Medulla oblongata (tissue), 1 donor: Measurements from ENCODE around the gene RRH.
"Not testable (repeated sequence)": the region's sequence is repeated elsewhere in the genome, so short reads cannot be mapped to it uniquely, and the experiment has no call there.

Source experiments
- DNase-seq: peaks from one replicate; pipeline ENCODE4 v3.0.0-alpha.2; 2015; ENCODE audit errors: extremely low spot score

The RRH gene

DNA sequence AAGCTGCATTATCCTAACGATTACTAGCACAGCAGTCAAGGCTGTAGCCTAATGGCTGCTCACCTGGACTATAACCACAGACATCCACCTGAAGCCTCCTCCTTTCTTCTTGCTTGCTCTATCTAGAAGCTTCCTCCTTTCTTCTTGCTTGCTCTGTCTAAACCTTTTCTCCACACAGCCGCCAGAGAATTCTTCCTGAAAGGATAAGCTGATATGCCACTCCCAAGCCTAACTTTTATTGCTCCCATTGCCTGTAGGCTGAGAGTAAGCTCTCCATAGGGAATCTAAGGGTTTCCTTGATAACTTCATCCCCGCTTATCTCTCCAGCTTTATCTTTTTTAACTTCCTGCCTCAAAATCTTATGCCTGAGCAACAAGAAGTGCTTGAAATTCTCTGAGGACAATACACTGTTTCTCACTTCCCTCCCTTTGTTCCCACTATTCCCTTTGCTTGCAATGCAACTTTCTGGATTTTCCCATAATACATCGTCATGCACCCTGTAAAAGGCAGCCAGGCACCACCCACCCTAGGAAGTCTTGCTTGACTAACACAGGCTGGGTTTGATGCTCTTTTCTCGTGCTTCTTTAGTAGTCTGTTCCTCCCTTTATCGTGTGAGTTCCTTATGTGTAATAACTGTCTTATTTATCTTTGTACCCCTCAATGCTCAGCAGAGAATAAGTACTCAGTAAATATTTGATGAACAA is 18.8 kb downstream of the RRH start:
- DNase-seq, result no peak

DNA sequence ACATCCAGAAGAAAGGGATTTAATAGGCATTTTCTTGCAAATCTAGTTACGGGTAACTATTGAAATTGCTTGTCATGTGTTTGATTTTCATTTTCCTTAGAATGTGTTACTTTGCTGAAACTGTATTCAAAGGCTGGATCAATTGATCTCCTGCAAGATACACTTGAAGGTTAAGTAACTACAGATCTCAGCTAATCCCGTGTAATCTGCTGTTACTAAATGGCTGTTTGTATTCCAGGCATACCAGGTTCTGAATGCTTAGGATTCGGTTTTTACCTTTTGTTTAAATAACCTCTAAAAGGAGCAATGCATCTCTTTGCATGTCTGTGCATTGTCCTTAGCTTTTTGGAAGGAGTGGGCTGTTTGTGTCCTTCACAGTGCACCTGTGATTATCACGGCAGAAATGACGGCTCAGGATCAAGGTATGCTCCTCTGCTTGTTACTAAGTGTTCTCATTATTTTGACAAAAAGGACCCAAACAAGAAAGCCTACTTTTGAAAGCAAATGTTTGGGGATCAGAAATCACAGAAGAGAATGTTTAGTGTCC is 20.2 kb downstream of the RRH start, which contains the start of gene LRIT3:
Gene LRIT3 (plus strand): TSS at position 212 of the 547 bp plus-strand sequence. CDS start 95 bp downstream, at position 307.
- DNase-seq, result no peak

DNA sequence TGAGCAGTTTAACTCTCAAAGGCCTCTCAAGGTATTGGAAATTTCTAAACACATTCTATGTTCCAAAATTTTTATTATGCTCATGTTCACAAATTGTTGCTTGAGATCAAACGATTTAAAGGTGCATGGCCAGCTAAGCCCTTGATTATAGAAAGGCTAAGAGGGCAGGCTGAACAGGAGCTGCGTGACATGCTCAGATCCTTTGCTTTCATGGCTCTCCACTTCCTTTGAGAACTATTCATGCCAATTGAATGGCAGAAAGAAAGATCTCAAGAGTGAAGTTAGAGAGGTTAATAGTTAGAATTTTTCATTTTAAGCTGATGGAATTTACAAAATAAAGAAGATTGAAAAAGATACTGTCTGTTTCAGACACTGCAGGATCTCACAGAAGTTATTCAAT is 20.7 kb downstream of the RRH start:
- DNase-seq, result no peak

DNA sequence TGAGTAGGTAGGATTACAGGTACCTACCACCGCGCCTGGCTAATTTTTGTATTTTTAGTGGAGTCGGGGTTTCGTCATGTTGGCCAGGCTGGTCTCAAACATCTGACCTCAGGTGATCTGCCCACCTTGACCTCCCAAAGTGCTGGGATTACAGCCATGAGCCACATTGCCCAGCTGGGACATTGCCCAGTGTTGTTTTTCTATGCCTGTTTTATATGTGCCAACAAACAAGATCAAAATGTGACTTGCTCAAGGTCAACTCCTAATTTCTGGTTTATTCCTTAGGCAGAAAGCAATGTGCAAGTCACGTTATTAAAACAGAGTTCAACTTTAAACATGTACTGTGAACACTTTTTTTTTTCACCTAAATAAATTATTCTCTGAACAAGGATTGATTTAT is 22.8 kb downstream of the RRH start:
- no peak for DNase-seq

DNA sequence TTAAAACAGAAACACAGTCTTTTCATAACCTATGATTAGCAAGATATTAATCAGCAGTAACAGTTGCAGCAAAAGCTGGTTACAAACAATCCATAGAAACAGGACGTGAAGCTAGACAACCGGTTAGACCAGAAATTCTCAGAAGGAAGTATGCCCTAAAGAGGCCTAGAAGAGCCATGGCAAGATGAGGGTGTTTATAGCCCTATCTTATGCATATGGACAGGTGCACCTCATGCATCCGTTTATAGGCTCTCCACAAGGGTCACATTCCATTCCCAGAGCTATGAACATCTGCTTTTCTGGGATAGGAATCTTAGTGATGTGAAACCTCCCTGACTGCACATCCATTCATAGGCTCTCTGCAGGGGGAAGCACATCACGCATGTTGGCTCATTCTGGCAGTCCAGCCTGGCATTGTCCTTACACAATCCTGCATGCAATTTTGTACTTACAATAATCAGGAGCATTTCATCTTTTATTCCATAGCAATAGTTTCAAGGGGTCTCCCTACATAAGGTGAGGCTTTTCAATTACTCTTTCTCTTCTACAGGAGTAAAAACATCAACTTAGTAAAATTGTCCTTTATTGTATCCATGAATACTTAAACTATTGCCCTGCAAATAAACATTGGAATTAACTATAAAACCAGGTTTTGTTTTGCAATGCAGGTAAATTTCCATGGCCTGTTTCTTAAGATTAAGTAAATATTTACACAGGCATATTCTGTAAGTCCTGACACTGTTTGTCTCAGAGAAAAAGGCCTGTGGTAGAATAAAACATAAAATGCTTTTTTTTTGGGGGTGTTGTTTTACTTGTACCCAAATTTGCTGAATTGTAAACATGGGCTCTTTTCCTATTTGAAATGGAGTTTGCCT is 31.9 kb downstream of the RRH start:
- not testable (repeated sequence) for DNase-seq

DNA sequence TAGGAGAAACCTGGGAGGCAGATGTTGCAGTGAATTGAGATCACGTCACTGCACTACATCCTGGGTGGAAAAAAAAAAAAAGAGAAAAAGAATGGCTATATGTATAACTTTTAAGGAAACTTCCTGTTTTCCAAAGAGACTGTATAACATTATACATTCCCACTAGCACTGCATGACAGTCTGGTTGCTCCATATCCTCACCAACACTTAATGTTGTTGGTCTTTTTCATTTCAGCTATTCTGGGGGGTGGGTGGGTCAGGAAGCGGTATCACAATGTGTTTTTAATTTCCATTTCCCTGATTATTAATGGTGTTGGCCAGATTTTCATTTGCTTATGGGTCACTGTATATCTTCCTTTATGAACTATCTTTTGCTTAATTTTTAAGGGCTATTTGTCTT is 33.5 kb downstream of the RRH start:
- DNase-seq, result no peak

DNA sequence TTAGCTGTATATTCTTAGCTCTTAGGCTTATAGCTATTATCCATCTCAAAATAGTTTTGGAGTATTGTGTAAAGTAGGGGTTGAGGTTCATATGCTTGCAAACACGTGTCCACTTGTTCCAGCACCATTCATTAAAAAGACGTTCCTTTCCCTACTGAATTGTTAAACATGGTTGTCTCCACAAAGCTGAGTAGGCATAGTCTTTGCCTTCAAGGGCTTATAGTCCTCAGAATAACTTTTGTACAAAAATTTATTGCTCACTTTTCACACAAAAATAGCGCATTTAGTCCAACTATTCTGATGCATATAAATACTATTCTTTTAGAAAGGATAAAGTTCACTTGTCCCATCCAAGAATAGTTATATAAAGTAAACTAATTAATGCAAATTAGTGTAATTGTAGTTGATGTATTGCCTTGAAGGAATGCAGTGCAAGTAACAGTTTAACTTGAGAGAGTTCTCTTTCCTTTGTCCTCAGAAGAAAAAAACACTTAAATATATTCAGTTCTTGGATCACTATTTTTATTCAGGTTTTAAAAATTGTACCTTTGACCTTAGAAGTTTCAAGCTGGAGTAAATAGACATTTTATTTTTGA is 34.2 kb downstream of the RRH start:
- DNase-seq, result no peak

DNA sequence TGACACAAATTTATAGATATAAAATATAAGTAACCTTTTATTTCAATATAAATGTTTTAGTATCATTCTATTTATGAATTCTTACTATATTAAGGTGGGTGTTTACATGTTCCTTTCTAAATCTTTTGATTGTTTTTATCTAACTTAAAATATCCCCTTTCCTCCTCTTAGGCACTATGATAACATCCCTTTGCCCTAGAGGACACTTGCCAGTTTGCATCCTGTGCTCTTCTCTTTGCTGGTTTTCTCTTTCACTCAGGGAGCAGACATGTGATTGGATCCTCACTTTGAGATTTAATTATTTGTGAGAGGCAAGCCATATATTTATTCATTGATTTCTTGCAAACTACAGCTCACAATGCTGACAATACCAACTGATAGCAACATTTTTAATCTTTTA is 36.4 kb downstream of the RRH start:
- no peak for DNase-seq

DNA sequence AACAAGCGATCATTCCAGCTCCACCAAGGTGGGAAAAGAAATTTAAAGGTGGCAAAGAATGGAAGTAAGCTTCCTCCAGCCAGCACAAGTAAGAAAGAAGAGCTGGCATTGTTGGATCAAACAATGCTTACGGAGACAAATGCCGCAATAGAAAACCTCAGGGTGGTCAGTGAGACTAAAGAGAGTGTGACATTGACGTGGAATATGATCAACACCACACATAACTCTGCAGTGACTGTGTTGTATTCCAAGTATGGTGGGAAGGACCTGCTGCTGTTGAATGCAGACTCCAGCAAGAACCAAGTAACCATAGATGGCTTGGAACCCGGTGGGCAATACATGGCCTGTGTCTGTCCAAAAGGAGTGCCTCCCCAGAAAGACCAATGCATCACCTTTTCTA is 42.3 kb downstream of the RRH start:
- DNase-seq, result no peak

DNA sequence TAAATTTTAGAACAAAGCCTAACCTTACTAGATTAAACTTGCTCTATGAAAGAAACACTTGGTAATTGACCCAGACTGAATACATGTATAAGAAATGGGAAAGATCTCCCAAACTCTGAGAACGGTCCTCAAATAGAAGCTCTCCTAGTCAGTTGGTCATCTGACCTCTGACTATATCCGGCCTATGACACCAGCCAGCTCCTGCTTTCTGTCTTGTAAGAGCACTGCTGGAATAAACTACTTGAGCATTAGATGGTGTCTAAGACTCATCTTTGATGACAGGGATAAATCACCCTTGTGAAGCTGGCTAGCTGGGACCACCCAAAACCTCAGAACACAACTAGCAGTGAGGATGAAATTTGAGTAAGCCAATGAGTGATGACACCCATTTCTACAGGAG is 44.3 kb downstream of the RRH start:
- no peak for DNase-seq

DNA sequence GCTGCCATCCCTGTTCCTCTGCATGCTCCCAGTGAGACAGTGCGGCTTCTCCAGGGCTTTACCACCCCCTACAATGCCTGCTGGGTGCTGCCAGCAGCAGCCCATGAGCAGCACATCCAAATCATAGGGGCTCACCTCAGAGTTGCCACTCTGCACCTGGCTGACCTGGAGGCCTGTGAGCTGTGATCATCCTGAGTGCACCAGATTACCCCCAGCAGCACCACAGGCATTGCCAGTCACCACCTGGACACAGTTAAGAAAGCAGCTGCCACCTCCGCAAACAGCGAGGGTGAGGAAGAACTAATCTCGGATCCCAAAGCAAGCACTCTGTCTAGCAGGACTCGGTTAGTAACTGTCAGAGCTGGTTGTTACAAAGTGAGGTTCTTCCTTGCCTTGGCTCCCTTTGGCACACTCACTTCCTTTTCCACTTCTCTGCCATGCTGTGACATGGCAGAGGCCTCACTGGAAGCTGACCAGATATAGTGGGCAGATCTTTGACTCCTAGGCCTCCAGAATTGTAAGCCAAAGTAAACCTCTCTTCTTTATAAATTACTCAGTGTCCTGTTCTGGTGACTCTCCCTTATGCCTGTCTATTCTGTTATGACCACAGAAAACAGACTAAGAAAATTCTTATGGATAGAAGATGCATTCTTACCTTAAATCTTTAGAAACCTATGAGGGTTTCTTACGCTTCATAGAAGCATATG is 45.3 kb downstream of the RRH start:
- DNase-seq, result no peak

DNA sequence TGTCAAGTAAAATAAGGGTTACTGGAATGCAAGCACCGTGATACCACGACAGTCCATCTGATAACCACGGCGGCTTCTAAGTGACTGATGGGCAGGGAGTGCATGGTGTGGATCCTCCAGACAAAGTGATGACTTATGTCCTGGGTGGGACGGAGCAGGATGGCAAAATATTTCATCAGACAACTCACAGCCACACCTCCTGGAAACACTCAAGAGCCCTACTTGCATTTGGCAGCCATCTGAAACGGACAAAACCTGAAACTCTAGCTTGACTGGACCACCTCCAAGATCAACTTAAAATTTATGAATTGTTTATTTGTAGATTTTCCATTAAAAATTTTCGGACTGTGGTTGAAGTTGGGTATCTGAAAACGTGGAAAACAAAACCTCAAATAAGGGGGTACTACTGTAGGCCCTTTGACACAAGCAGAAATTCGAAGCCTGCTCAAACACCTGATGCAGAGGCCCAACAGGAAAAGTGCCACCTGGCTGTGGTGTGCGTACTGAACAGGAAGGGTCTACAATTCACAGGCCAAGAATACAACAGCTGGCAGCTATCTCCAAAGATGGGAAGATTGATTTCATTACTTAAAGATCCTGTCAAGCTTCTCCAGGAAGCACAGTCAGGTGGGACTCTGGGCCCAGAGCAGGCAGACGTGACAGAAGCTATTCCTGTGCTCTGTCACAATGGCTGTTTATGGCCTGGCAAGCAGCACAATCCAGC is 46.2 kb downstream of the RRH start:
- DNase-seq, result no peak

DNA sequence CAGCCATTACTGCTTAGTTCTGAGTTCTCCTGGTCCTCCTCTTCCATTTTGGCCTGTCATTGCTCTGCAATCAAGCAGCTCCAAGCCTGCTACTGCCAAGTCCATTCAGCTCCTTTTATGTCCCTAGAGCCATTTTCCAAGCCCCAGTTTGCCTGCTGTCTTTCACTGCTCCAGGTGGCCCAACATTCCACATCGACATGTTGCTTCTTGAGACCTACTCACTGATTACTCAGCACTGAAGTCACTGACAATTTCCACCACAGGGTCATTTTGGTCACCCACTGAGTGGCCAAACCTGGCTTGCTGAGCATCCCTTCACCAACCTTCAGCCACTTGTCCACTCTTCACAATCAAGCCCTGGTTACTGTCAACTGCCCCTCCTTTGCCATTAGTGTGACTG is 47.3 kb downstream of the RRH start:
- no peak for DNase-seq

DNA sequence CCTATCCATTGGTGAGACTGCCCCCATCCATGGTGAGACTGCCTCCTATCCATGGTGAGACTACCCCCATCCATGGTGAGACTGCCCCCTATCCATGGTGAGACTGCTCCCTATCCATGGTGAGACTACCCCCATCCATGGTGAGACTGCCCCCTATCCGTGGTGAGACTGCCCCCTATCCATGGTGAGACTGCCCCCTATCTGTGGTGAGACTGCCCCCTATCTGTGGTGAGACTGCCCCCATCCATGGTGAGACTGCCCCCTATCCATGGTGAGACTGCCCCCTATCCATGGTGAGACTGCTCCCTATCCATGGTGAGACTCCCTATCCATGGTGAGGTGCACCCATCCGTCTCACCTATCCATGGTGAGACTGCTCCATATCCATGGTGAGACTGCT is 47.8 kb downstream of the RRH start:
- DNase-seq, result not testable (repeated sequence)

DNA sequence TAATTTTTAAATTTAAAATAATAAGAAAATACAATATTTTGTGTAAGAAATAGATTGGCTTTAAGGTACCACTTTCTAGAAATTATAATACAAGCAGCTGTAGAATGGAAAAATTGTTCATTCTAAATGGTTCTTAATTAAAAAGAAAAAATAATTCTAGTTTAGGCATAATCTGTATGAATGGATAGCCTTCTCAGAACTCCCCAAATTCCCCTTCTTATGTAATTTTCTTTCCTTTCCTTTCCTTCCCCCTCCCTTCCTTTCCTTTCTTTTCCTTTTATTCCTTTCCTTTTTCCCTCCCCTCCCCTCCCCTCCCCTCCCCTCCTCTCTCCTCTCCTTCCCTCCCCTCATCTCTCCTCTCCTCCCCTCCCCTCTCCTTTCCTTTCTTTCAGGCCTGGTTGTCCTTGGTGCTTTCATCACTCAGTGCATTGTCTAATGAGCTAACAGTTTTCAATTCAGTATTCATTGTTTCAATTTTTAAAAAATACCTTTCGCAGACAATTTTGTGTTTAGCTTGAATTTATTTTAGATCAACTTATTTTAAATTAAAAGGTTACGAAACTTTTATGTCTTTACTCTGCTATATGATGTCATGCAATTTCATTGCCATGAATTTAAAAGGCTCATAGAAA is 49.0 kb downstream of the RRH start:
- no peak for DNase-seq

DNA sequence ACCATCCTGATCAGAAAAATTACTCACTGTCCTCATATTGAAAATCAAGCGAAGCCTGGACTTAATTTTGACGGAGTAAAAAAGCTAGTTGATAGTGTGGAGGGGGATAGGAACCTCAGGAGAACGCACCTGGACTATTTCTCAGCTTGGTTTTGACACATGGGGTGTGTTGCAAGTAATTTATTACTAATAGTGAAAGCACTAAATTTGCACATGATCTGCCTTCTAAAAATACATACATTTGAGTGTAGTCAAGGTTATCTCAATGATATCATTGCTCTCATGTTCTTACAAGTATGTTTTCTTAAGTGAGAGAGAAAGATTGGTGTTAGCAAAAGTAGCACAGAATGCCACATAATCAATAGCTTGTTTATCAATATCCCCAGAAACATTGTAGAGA is 49.6 kb downstream of the RRH start:
- DNase-seq, result no peak

DNA sequence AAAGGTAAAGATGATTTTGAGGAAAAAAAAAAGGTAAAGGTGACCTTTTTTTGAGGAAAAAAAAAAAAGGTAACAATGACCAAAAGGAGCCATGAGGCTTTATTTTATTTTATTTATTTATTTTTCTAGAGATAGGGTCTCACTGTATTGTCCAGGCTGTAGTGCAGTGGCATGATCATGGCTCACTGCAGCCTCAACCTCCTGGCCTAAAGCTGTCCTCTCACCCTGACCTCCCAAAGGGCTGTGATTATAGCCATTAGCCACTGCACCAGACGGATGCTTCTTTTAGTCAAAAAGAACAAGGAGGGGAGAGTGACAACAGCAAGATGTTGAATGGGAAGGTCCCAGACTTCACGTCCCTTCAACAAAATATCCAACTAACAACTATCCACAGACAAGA is 50.6 kb downstream of the RRH start:
- DNase-seq, result no peak

DNA sequence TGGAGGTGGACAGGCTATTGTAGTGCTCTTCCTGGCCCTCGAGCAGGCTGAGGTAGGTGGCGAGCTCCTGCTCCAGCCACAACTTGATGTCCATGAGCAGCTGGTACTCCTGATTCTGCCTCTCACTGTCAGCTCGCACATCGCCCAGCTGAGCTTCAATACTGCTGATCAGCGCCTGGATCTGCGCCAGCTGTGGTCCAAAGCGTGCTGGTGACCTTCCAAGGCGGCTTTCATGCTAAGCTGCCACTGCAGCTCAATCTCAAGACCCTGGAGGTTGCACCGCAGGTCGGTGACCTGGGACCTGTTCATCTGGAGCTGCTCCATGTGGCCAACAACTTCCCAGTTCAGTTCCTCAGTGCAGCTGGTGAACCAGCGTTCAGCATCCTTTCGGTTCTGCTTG is 51.3 kb downstream of the RRH start:
- DNase-seq, result no peak

DNA sequence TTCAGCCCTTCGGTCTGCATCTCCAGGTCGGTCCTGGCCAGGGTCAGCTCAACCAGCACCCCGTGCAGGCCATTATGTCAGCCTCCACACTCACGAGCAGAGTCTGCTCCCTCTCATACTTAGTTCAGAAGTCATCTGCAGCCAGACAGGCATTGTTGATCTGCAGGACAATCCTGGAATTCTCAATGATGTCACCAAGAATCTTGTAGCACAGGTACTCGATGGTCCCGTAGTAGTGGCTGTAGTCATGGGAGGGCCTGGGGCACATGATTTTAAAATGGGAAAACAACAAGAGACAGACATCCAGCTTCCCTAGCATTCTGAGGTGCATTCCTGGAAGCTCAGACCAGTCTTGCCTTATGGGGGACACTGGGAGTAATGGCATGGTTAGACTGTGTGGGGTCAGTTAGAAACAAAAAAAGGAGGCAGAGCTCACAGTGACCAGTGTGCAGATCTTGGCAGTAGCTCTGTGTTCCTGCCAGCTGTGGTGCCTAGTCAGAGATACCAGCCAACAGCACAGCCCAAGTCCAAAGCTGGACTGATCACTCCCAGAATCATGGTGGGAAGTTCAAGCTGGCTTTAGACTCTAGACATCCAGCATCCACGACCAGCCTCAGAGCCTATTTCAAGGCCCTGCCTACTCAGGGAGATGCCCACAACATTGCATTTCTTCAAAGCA is 52.0 kb downstream of the RRH start:
- DNase-seq, result no peak

DNA sequence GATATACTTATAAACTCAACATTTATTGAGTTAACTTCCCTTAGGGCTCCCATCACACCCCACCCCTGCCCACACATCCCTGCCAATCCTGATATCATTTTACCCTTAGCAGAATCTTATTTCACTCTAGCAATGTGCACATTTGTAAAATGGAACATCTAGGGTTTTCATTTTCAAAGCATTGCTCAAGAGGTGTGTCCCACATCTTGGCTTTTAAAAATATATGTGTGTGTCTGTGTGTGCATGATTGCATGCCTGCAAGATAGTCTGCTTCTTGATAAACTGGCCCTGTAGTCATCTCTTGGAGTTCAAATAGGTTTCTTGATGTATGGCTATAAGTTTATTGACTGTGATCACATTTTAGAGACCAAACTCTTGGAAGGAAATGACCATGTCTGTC is 58.5 kb downstream of the RRH start:
- DNase-seq, result no peak
